ENCODE measurements around the gene SFSWAP. TPM values are rescaled to one million over a fixed set of nuclear protein-coding genes. Genes with fewer than 3 reads are reported as not detected.

SFSWAP gene
- total and polyA plus RNA-seq, 4 donors: 6.1 to 21.6 (median 10.1) TPM

- TF ChIP-seq RXRA (IDR thresholded peaks at IDR 0.05) (no peak), FOXA1 (IDR thresholded peaks at IDR 0.05) (no peak), GABPA (IDR thresholded peaks at IDR 0.05 in 1 of 2, conservative IDR thresholded peaks at IDR 0.05 in 1 of 2) (no peak), EGR1 (IDR thresholded peaks at IDR 0.05; ENCODE audit: low read depth in 2 of 2) (no peak)
- no peaks in the 10 kb centered on the region for H3K36me3 ChIP-seq (ENCODE audit: control insufficient read depth in 4 of 4, insufficient read depth in 3 of 4, low read depth in 1 of 4, low read length in 3 of 4)
- peaks cover 16 to 35% (median 22%) of the 10 kb centered on the region in 4 donors for H3K4me1 ChIP-seq (ENCODE audit: control insufficient read depth in 4 of 4, insufficient read depth in 4 of 4, low read length in 3 of 4)
- DNase-seq (ENCODE audit: low spot score): no peak
- H3K27ac ChIP-seq (ENCODE audit: low read depth in 1 of 2, low read length in 2 of 2): no peak overlapping the region
- H3K9me3 ChIP-seq (ENCODE audit: control insufficient read depth in 4 of 4, low read length in 3 of 4): no peaks in the 10 kb centered on the region
- H3K27me3 ChIP-seq (ENCODE audit: control insufficient read depth in 4 of 4, insufficient read depth in 4 of 4, low read length in 3 of 4): peaks cover 0 to 22% (median 7%) of the 10 kb centered on the region in 4 donors
- 50% methylated on average over 31 of the region's 31 CpGs for WGBS
- H3K9ac ChIP-seq (ENCODE audit: low read depth in 1 of 2, low read length in 2 of 2): no peak overlapping the region
- H3K4me3 ChIP-seq (ENCODE audit: low read depth in 1 of 3, low read length in 3 of 3): no peak overlapping the region
Observed at GRCh38 chr12:131832321-131833231, 121.7 kb downstream of the SFSWAP start.

- no peaks in the 10 kb centered on the region for H3K36me3 ChIP-seq (ENCODE audit: control insufficient read depth in 4 of 4, insufficient read depth in 3 of 4, low read depth in 1 of 4, low read length in 3 of 4)
- no peaks in the 10 kb centered on the region for H3K9me3 ChIP-seq (ENCODE audit: control insufficient read depth in 4 of 4, low read length in 3 of 4)
- peaks cover 15 to 30% (median 21%) of the 10 kb centered on the region in 4 donors for H3K4me1 ChIP-seq (ENCODE audit: control insufficient read depth in 4 of 4, insufficient read depth in 4 of 4, low read length in 3 of 4)
- H3K27me3 ChIP-seq (ENCODE audit: control insufficient read depth in 4 of 4, insufficient read depth in 4 of 4, low read length in 3 of 4): peaks cover 0 to 22% (median 7%) of the 10 kb centered on the region in 4 donors
- no peak overlapping the region for H3K4me3 ChIP-seq (ENCODE audit: low read depth in 1 of 3, low read length in 3 of 3)
- no peak for TF ChIP-seq HNF4G (IDR thresholded peaks at IDR 0.05)
- no peak for TF ChIP-seq FOXA2 (IDR thresholded peaks at IDR 0.05)
- TF ChIP-seq SP1 (IDR thresholded peaks at IDR 0.05): no peak
- TF ChIP-seq RXRA (IDR thresholded peaks at IDR 0.05): no peak
- TF ChIP-seq FOXA1 (IDR thresholded peaks at IDR 0.05): no peak
- no peak for TF ChIP-seq HNF4A (conservative IDR thresholded peaks at IDR 0.05)
- TF ChIP-seq TAF1 (conservative IDR thresholded peaks at IDR 0.05): no peak
- TF ChIP-seq REST (IDR thresholded peaks at IDR 0.05): no peak
- TF ChIP-seq RAD21 (IDR thresholded peaks at IDR 0.05): no peak
- no peak for DNase-seq (ENCODE audit: low spot score)
- 77% methylated on average over 23 of the region's 23 CpGs for WGBS
- no peak overlapping the region for H3K9ac ChIP-seq (ENCODE audit: low read depth in 1 of 2, low read length in 2 of 2)
- no peak overlapping the region for H3K27ac ChIP-seq (ENCODE audit: low read depth in 1 of 2, low read length in 2 of 2)
Observed at GRCh38 chr12:131833288-131833895, 122.5 kb downstream of the SFSWAP start.

GRCh38 chr12:131833896-131834641 lies 123.2 kb downstream of the SFSWAP start:
- H3K4me3 ChIP-seq (ENCODE audit: low read depth in 1 of 3, low read length in 3 of 3): no peak overlapping the region
- H3K27me3 ChIP-seq (ENCODE audit: control insufficient read depth in 4 of 4, insufficient read depth in 4 of 4, low read length in 3 of 4): peaks cover 0 to 18% (median 7%) of the 10 kb centered on the region in 4 donors
- H3K36me3 ChIP-seq (ENCODE audit: control insufficient read depth in 4 of 4, insufficient read depth in 3 of 4, low read depth in 1 of 4, low read length in 3 of 4): no peaks in the 10 kb centered on the region
- H3K4me1 ChIP-seq (ENCODE audit: control insufficient read depth in 4 of 4, insufficient read depth in 4 of 4, low read length in 3 of 4): peaks cover 9 to 24% (median 17%) of the 10 kb centered on the region in 4 donors
- no peaks in the 10 kb centered on the region for H3K9me3 ChIP-seq (ENCODE audit: control insufficient read depth in 4 of 4, low read length in 3 of 4)
- H3K27ac ChIP-seq (ENCODE audit: low read depth in 1 of 2, low read length in 2 of 2): no peak overlapping the region
- no peak for DNase-seq (ENCODE audit: low spot score)
- WGBS: 50% methylated on average over 23 of the region's 23 CpGs
- TF ChIP-seq NR2F2 (IDR thresholded peaks at IDR 0.05) (no peak), REST (IDR thresholded peaks at IDR 0.05) (no peak), SP1 (IDR thresholded peaks at IDR 0.05) (no peak), HNF4A (conservative IDR thresholded peaks at IDR 0.05) (no peak), MAX (IDR thresholded peaks at IDR 0.05) (no peak), GABPA (IDR thresholded peaks at IDR 0.05 in 1 of 2, conservative IDR thresholded peaks at IDR 0.05 in 1 of 2) (no peak), JUND (IDR thresholded peaks at IDR 0.05) (no peak), ATF3 (IDR thresholded peaks at IDR 0.05) (no peak)
- no peak overlapping the region for H3K9ac ChIP-seq (ENCODE audit: low read depth in 1 of 2, low read length in 2 of 2)
